HTERT RPE-1 (cell line): ENCODE measurements around the gene SOX9.

Source experiments
- in situ Hi-C: fragments of 300-500 bp; cut with MboI; formaldehyde crosslinking; loops from 4 replicates; pipeline ENCODE4 v1.14.3; 2020; ENCODE audit warnings: low sequenced_read_pairs

SOX9 gene

DNA sequence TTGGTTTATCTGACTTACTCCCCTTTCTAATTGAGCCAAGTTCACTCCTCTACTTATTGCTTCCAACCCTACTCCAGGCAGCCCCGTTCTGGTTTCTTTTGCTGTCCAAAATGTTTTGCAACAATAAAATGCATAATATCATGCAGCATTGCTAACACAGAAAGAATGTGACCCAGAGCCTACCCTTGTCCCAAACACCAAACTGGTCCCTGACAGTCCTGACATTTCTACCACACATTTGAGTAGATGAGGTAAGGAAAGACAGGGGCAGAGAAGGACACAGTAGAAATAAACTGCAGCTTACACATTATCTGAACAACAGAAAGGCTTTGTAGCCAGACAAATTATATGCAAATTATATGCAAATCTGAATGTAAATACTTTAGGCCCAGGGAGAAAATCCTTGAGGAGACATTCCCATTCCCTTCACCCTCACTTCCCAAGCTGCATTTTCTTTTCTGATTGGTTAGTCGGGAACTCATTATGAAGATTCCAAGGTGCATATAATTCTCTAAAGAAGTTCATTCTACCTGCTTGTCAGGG, 31.6 kb downstream of the SOX9 start:
- in situ Hi-C loops = no loop called here

DNA sequence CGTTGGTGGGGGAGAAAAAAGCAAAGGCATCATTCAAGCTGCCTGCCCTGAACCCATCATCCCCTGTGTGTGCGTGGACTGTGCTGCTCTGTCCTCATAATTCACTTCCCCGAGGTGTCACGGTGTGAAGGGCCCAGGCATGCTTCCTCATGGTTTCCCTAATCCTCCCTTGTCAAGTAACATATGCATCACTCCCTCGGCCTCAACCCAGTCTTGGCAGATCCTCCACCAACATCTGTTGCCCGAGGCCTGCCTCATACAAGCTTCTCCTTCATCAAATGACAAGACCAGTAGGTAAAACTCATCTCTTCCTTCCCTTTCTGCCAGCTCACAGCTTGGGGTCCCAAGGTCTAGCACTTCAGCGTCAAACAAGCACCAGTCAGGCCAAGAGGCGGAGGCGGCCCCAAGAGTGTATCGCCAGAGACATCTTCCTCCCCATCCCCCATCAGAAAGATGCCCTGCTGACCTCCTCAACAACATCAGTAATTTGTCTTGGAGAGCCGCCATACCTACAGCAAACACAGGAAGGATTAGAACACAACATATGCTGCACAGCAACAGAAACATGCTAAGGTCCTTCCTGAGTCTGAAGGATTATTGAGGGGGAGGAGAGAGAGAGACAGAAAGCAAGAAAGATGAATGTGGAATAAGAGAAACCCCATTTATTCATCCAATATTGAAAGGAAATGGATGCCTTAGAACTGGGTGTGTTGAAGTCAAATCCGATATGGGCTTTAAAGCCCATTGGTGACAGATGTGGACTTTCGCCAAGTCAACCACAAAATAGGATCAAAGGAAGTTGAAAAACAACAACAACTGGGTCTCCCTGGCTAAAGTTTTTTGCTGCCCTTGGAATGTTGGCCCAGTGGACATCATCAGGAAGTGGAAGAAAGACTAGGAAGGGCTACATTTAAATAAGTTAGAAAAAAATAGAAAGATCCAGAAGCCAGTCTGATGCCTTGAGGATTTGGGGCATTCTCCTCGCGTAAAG, 38.4 kb downstream of the SOX9 start:
- in situ Hi-C loops = no loop called here

DNA sequence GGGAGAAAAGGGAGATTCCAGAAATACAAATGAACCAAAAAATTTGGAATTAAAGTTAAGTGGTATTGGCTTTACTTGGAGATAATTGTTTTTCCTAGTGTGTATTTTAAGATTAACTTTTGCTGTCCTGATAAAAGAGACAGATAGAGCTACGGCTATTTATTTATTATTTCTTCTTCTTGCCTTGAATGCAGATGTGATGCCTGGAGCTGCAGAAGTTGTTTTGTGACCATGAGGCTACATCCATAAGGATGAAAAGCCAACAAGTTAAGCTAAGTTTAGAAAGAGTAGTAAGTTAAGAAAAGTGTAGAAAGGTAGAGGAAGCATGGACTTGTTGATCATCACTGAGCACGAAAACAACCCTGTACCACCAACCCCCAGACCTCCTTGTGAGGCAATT, 41.7 kb downstream of the SOX9 start:
- in situ Hi-C loops = no loop called here

DNA sequence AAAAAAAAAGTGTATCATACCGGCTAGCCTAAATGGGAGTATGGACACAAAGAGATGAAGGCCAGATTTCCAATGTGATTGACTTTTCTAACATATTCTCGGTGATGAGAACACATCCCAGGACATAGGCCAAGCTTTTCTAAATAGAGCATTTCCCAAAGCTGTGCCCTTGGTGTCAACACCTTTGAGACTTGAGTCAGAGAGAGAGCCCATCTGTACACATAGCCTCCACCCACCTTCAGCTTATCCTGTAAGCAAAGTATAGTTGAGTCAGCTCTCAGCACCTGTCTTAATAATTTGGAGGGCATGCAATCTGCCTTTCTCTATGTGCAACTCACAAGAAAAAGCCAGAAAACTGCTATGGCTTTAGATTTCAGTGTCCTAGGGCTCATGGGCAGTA, 42.7 kb downstream of the SOX9 start:
- in situ Hi-C loops = no loop called here

DNA sequence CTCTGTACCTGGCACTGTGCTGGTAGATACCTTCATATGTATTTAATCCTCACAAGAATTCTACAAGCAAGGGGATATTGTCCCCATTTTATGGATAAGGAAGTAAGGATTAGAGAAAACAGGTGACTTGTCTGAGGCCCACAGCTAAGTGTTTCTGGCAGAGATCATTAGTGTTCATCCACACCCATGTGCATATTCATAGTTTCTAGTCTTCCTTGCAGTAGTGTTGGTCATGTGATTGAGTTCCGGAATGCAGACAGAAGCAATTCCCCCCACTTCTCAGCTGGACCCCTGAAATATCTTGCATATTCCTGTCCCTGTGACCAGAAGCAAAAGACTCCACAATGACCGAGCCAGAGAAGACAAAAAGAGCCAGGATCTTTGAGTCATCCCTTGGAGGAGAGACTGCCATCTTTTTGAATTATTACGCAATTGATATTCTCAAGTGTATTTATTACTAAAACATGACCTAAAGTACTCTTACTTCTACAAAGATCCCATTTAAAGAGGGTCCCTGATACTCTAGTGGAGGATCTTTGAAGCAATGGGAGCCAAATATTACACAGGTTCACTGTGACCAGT, 43.4 kb downstream of the SOX9 start:
- in situ Hi-C loops = no loop called here

DNA sequence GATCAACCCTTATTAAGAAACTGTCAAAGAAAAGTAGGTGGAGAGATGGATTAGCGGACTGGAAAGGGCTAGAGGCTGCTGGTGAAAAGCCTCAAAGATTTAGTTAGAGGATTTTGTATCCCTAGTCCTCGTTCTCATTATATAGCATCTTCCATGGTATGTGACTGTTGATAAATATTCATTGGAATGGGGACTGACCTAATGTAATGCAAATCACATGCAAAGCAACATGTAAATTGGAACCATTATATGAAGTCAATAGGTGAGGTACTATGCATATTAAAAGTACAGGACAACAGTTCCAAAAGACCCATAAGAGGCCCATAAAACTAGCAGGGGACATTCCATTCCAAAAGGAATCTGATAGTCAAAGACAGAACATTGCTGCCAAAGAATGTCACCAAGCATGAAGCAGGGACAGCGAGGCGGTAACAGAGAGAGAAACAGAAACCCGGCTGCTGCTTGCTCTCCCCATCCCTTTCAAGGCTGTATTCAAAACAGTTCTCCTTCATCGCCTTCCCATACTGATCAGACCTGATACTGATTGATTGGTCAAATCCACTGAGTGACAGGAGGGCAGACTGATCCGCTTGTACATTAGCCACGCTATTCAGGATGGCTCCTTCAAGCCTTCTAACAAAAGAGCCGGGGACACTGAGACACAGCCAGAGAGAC, 44.5 kb downstream of the SOX9 start:
- in situ Hi-C loops = no loop called here

DNA sequence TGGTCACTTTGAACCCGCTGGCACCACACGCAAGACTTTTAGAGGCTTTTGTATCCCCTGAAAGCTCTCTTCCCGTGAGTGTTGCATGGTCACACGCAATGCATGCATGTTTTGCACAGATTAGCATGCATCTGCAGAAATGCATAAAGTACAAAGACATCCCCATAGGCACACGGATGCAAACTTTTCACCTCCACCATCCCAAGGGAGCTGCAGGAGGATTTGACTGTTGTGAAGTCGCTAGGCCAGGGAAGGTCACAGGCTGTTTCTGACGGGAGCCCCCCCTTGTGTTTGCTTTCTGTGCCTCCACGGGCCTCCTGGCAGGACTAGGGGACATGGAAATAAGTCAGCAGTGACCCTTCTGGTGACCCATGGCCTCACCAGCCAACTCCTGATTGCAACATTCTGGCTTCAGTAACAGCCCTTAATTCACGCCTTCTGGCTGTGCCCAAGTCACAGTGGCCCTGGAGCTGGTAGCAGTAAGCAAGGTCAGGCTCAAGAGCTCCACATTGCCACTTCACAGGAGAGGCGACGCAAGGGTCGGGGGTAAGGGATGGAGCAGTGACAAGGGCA, 45.1 kb downstream of the SOX9 start:
- in situ Hi-C loops = no loop called here

DNA sequence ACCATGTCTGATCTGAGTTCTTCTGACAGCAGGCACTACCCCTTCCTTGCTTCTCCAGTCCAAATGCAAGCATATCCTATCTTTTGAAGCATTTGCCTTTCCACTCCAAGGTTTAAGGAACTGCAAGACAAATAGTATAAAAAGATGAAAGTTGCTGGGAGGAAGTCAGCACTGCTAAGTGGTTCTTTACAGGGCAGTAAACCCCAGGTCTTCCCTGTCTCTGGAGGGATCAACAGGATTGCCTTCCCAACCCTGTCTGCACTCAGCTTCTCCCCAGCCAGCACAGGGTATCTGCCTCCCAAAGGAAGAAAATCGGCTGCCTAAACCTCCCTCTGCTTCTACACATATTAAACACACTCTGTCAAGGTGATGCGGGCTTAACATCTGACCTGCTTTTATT, 46.8 kb downstream of the SOX9 start:
- in situ Hi-C loops = no loop called here

DNA sequence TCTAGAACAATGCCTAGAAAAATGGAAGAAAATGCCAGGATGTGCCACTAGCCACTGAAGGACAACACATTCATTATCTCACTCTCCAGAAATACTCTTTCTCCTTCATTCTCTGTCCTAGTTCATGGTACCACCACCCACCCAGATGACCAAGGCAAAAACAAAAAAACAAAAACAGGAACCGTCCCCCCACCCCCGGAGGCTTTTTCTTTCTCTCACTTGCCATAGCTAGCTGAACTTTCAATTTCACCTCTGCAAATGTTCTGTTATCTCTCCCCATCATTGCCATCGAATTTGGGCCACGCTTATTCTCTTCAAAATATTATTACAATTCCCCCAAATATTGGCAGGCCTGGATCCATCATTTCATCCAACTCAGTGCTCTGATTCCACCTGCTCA, 49.0 kb downstream of the SOX9 start:
- in situ Hi-C loops = no loop called here

DNA sequence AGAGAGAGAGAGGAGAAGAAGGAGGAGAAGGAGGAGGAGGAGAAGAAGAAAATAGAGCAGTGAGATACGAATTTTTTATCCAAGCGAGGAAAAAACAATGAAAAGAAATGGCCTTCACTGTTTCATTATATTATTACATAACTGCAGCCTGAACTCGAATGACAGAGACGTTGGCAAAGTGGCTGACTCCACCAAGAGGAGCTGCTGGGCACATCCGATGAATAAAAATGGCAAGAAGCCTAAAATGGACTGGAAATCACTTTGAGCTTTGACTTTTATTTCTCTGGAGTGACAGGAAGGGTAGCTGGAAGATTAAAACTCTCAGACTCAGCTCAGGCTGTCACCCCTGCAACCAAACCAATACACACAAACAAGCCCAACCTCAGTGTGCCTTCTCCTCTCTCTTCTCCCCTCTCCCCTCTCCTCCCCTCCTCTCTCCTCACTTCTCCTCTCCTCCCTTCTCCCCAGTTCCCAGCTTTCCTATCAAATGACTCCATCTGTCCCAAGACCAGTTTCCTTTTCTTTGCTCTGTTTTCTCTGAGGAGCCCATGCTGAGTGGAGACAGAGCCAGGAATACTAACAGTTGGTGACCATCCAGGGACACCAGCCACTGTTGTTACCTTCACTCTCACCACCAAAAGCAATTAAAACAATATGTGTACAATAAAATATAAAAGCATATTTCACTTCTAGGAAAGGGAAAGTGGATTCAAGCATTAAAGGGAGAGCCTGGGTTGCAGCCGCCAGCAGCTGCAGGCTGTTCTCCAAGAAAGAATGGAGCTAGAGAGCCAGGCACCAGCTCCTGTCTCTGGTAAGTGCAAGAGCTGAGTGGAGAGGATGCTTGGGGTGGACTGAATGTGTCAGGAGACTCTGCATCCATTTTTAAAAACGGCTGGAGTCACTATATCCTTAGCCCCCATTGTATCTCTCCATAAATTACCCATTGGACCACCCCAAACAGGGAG, 51.2 kb downstream of the SOX9 start:
- in situ Hi-C loops = no loop called here

DNA sequence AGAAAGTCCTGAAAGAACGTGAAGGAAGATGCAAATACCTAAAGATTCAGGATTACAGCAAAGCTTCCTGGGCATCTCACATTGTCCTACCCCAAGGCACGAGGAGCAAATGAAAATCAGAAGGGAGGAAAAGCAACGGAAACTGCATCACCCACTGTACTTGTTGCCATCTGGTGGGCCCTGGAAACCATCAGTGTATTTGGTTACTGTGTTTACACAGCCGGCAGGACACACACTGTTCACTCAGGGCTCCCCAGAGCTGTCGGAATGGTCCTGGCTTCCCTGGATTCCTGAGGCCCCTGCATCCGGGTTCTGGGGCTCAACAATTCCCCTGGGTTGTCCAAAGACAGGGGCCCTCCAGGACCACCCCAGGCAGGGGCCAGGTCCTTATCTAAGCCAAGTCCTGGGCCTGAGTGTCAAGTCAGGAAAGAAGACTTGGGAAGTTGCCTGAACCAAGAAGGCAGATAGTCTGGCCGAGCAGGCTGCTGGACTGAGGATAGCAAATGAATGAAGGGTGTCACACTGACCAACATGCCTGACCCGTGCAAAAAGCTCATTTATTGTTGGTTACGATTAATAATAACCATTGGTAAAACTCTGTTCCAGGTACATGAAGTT, 52.8 kb downstream of the SOX9 start:
- in situ Hi-C loops = no loop called here

DNA sequence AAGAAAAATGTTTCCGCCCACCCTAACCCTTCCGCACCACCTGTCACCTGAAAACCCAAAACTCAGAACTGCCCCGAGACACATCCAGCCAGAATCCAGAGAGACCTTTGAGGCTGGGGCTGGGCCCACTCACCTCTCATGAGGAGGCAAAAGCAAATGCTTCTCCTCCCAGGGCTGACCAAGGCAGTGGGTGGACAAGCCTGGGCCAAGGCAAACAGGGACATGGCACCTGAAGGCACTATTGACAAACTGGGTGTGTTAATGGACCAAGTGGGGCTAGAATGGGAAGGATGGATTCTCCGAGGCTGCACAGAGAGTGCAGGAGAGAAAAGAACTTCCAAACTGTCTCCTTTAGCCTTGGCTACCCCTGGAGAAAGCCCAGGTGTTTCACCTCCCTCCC, 54.4 kb downstream of the SOX9 start:
- in situ Hi-C loops = no loop called here
